Mesodermal cell (in vitro differentiated cells): Measurements from ENCODE around the gene GUCD1.

Experiments
- H3K27ac ChIP-seq: 2 replicates; pipeline ENCODE4 v1.7.0; 2013; ENCODE audit warnings: mild to moderate bottlenecking, low read depth, low read length, moderate library complexity; ENCODE audit not compliant: severe bottlenecking
- H3K36me3 ChIP-seq: 2 replicates; pipeline ENCODE4 v1.7.1; 2013; ENCODE audit warnings: mild to moderate bottlenecking, low read length, moderate library complexity; ENCODE audit not compliant: control insufficient read depth, insufficient read depth
- H3K4me1 ChIP-seq: one replicate; pipeline ENCODE4 v1.7.1; 2013; ENCODE audit warnings: mild to moderate bottlenecking, low read length; ENCODE audit not compliant: insufficient read depth, control insufficient read depth, poor library complexity, severe bottlenecking
- H3K4me3 ChIP-seq: 2 replicates; pipeline ENCODE4 v1.7.0; 2013; ENCODE audit warnings: low read length, control low read depth, mild to moderate bottlenecking; ENCODE audit not compliant: insufficient read depth, poor library complexity, severe bottlenecking; ENCODE audit errors: extremely low read depth
- H3K9me3 ChIP-seq: 2 replicates; pipeline ENCODE4 v1.7.1; 2013; ENCODE audit warnings: mild to moderate bottlenecking, low read length, moderate library complexity; ENCODE audit not compliant: control insufficient read depth
- WGBS, 2 experiments: methylation state at CpG; one replicate each; pipeline ENCODE4 v1.1.5; 2013; ENCODE audit warnings: missing lambda C conversion rate in 2 of 2; ENCODE audit not compliant: insufficient coverage in 2 of 2; 5-methylcytosine and 5-hydroxymethylcytosine counted together

GUCD1 gene

DNA sequence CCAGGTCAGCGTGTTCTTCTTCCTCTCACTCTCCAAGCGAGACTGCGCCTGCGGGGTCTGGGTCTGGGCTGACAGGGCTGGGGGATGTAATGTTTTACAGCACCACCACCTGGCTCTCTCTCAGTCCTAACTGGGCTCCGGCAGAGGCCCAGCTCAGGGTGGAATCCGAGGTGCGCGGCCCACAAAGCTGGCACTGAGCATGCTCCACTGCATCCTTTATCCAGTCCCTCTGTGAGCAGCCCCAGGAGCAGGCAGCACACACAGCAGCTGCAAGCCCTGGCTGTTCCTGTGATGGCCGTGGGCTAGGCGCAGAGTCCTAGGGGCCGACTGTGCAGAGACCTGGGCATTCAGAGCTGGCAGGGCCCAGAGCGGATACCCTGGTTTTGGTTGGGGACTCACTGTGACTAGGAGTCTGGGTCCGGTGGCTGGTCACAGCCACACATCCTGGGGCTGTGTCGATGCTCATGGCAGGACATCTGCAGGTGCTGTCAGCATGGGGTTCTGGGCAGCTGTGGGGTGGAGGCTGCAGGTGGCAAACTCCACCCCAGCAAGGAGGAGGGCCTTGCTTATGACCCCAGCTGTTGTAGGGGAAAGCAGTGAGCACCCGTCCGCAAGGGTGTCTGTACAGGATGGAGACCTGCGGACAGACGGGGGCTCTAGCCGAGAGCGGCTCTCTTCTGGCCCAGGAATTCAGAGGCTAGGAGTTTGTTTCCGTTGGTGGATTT lies 34.0 kb upstream of the GUCD1 start:
- Histone ChIP-seq H3K4me3 (no peak overlapping the region), H3K27ac (no peak overlapping the region), H3K36me3 (peaks cover 34% of the 10 kb centered on the region), H3K4me1 (peaks cover 6% of the 10 kb centered on the region), H3K9me3 (no peaks in the 10 kb centered on the region)
- WGBS, 2 experiments, result 97% methylated on average over 12 to 19 of the region's 21 CpGs

DNA sequence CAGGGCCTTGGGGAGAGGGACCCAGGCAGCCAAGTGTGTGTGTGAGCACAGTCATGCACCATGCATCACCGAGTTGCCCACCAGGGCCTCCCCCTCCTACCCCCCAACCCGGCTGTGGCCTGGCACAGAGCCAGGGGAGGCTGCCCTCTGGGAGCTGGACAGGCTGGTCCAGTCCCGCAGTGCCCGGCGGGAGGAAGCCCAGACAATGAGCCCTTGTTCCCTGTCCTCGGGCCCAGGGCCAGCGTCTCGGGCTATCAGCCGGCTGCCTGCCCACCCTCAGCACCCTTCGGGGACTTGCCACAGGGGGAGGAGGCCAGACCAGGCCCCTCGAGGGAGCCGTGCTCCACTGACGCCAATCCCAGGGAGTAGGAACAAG lies 33.4 kb upstream of the GUCD1 start:
- peaks cover 34% of the 10 kb centered on the region for H3K36me3 ChIP-seq
- H3K27ac ChIP-seq, result no peak overlapping the region
- WGBS, 2 experiments, result 87 to 92% methylated on average over 10 of the region's 13 CpGs
- no peaks in the 10 kb centered on the region for H3K9me3 ChIP-seq
- peaks cover 1% of the 10 kb centered on the region for H3K4me1 ChIP-seq
- no peak overlapping the region for H3K4me3 ChIP-seq

GRCh38 chr22:24587948-24588347 lies 33.0 kb upstream of the GUCD1 start:
- WGBS, 2 experiments, result 89 to 92% methylated on average over 7 to 8 of the region's 8 CpGs

DNA sequence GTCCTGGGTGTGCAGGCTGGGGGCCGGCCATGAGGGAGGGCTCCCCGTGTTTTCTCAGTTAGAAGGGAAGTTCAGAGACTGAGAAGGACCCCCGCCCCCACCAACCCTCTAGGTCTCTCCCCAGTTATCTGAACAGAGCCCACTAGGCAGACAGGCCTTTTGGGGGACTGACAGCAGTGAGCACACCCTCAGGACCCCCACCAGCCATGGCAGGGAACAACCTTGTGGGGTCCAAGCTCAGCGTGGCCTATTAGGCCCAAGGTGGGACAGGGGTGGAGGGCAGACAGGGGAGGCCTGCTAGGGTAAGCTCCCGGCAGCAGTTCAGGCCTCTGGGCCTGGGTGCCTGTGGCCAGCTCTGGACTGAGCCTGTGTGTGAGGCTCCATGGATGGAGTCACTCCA lies 32.3 kb upstream of the GUCD1 start:
- Histone ChIP-seq H3K9me3 (no peaks in the 10 kb centered on the region), H3K27ac (no peak overlapping the region), H3K36me3 (peaks cover 34% of the 10 kb centered on the region), H3K4me3 (no peak overlapping the region), H3K4me1 (no peaks in the 10 kb centered on the region)
- 100% methylated on average over 2 to 3 of the region's 5 CpGs for WGBS, 2 experiments

More at GRCh38 chr22:24587948-24588347, 33.0 kb upstream of the GUCD1 start:
- Histone ChIP-seq H3K27ac (no peak overlapping the region), H3K9me3 (no peaks in the 10 kb centered on the region), H3K4me1 (no peaks in the 10 kb centered on the region), H3K36me3 (peaks cover 34% of the 10 kb centered on the region), H3K4me3 (no peak overlapping the region)

- Histone ChIP-seq H3K36me3 (peaks cover 34% of the 10 kb centered on the region), H3K4me3 (no peak overlapping the region), H3K27ac (no peak overlapping the region), H3K4me1 (no peaks in the 10 kb centered on the region), H3K9me3 (no peaks in the 10 kb centered on the region)
- 91 to 95% methylated on average over 12 to 18 of the region's 24 CpGs for WGBS, 2 experiments
Observed at GRCh38 chr22:24585927-24586546, 31.1 kb upstream of the GUCD1 start.

GRCh38 chr22:24585461-24585860 lies 30.5 kb upstream of the GUCD1 start:
- Histone ChIP-seq H3K4me3 (no peak overlapping the region), H3K9me3 (no peaks in the 10 kb centered on the region), H3K27ac (no peak overlapping the region), H3K4me1 (no peaks in the 10 kb centered on the region), H3K36me3 (peaks cover 34% of the 10 kb centered on the region)
- WGBS, 2 experiments, result 90 to 100% methylated on average over 1 of the region's 3 CpGs

DNA sequence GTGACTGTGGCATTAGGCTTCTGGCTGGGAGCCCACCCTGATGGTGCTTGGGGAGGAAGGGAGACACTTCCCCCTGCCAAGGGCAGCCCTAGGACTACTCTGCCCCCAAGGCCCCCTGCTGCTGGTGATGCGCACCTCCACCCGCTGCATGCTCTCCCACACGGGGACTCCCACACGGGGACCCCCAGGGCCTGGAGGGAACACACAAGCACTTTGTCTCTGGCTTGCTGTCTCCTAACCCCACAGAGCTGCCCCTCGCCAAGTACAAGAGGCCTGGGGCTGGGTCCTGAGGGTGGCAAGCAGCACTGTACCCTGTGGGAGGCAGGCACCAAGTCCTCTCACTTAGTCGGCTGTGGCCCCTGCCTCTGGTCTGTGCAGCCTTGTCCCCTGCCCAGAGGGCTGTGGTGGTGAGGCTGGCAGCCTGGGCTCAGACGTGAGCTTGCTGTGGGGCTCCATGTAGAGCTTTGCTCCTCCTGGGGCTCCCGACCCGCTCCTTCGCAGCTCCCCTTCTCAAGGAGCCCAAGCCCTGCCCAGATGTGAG lies 30.0 kb upstream of the GUCD1 start:
- H3K4me1 ChIP-seq, result no peaks in the 10 kb centered on the region
- H3K27ac ChIP-seq, result no peak overlapping the region
- no peaks in the 10 kb centered on the region for H3K9me3 ChIP-seq
- no peak overlapping the region for H3K4me3 ChIP-seq
- peaks cover 34% of the 10 kb centered on the region for H3K36me3 ChIP-seq
- 88 to 89% methylated on average over 5 to 10 of the region's 10 CpGs for WGBS, 2 experiments

GRCh38 chr22:24584166-24584790 lies 29.3 kb upstream of the GUCD1 start:
- H3K36me3 ChIP-seq, result peaks cover 33% of the 10 kb centered on the region
- H3K4me3 ChIP-seq, result no peak overlapping the region
- WGBS, 2 experiments, result 89 to 96% methylated on average over 1 to 4 of the region's 5 CpGs
- H3K27ac ChIP-seq, result no peak overlapping the region
- no peaks in the 10 kb centered on the region for H3K4me1 ChIP-seq
- H3K9me3 ChIP-seq, result no peaks in the 10 kb centered on the region

- Histone ChIP-seq H3K9me3 (no peaks in the 10 kb centered on the region), H3K27ac (no peak overlapping the region), H3K4me1 (peaks cover 4% of the 10 kb centered on the region), H3K4me3 (no peak overlapping the region), H3K36me3 (peaks cover 25% of the 10 kb centered on the region)
- 85 to 87% methylated on average over 16 of the region's 19 CpGs for WGBS, 2 experiments
Observed at GRCh38 chr22:24583221-24584165, 28.6 kb upstream of the GUCD1 start.
